ENCODE data around the gene CTH.
"Not testable (repeated sequence)": the region's sequence is repeated elsewhere in the genome, so short reads cannot be mapped to it uniquely, and the experiment has no call there.

DNA sequence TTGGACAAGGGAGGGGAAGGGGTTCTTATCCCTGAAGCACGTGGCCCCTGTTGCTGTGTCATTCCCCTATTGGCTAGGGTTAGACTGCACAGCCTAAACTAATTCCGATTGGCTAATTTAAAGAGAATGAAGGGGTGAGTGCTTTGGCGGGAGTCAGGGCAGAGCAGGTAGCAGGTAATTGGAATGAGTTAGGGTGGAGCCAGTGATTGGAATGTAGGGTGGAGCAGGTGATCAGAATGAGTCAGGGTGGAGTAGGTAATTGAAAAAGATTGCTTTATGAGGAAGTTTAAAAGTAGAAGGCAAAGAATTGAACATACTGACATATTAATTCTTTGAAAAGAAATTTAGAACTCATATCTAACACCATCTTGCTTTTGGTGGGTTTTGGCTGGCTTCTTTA lies 44.1 kb upstream of the CTH start:
- not testable (repeated sequence) for TF ChIP-seq EZH2 (IDR thresholded peaks at IDR 0.05; ENCODE audit: low read depth)
- TF ChIP-seq, protein P1, sequence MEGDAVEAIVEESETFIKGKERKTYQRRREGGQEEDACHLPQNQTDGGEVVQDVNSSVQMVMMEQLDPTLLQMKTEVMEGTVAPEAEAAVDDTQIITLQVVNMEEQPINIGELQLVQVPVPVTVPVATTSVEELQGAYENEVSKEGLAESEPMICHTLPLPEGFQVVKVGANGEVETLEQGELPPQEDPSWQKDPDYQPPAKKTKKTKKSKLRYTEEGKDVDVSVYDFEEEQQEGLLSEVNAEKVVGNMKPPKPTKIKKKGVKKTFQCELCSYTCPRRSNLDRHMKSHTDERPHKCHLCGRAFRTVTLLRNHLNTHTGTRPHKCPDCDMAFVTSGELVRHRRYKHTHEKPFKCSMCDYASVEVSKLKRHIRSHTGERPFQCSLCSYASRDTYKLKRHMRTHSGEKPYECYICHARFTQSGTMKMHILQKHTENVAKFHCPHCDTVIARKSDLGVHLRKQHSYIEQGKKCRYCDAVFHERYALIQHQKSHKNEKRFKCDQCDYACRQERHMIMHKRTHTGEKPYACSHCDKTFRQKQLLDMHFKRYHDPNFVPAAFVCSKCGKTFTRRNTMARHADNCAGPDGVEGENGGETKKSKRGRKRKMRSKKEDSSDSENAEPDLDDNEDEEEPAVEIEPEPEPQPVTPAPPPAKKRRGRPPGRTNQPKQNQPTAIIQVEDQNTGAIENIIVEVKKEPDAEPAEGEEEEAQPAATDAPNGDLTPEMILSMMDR (conservative IDR thresholded peaks at IDR 0.05) = not testable (repeated sequence)
